NCI-H2196 treated with DMSO at 0.1 percent for 48 hours (cell line): ENCODE results near the gene SLC39A9.
"Not testable (repeated sequence)": the region's sequence is repeated elsewhere in the genome, so short reads cannot be mapped to it uniquely, and the experiment has no call there.

ENCODE experiments used
- DNase-seq: peaks from one replicate; lab custom pipeline; 2025; ENCODE audit not compliant: unreplicated experiment; lab: John Stamatoyannopoulos, UW

The SLC39A9 gene

DNA sequence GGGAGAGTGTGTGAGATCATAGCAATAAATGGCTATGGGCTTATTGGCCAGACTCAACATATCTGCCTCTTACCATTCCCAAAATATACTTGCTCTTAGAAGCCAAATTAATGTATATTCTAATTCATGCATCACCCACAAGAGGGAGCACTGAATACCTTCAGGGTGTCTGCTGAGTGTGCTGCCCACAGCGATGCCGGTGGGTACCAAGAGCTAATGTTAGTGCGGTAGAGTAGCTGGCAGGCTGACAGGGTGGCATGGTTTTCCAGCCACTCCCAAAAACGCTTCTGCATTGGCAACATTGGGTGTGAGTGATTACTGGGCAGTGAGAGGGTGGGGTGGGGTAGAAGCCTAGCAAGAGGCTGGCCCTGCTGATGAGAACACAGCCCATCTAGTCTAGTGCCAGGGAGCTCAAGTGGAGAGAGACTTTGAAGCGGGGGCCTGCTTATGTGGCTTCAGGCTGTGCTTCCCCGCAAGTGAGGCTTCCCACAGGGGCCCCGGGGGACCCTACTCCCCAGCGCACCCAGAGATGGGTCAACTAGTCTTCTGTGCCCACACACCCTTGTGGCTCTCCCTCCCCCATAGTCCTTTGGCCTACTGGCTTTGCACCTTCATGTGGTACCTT is 76.8 kb downstream of the SLC39A9 start:
- no peak for DNase-seq

DNA sequence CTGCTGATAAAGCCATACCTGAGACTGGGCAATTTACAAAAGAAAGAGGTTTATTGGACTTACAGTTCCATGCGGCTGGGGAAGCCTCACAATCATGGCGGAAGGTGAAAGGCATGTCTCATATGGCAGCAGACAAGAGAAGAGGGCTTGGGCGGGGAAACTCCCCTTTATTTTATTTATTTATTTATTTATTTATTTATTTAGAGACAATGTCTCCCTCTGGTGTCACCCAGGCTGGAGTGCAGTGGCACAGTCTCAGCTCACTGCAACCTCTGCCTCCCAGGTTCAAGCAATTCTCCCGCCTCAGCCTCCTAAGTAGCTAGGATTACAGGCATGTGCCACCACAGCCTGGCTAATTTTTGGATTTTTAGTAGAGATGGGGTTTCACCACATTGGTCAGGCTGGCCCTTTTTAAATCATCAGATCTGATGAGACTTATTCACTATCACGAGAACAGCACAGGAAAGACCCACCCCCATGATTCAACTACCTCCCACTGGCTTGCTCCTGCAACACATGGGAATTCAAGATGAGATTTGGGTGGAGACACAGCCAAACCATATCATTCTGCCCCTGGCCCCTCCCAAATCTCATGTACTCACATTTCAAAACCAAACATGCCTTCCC is 78.4 kb downstream of the SLC39A9 start:
- DNase-seq, result not testable (repeated sequence)

DNA sequence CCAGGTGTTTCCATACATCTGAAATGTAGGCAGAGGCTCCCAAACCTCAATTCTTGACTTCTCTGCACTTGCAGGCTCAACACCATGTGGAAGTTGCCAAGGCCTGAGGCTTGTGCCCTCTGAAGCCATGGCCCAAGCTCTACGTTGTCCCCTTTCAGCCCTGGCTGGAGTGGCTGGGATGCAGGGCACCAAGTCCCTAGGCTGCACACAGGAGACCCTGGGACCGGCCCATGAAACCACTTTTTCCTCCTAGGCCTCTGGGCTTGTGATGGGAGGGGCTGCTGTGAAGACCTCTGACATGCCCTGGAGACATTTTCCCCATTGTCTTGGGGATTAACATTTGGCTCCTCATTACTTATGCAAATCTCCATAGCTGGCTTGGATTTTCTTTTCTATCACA is 79.6 kb downstream of the SLC39A9 start:
- not testable (repeated sequence) for DNase-seq

DNA sequence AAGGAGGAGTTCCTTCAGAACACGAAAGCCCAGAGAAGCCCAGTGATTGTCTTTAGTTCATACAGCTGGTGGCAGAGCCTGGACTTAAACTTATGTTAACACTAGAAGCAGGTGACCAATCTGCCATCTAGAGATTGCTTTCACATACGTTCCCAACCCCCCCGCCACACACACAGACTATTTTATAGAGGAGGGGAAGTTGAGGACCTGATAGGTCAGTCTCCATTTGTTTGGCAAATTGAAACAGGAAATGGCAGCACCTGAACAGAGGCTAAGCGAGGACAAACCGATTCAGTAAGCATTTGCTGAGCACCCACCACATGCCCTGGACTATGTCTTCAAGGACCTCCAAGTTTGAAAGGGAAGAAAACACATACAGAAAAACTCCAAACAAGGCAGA is 81.2 kb downstream of the SLC39A9 start:
- no peak for DNase-seq

DNA sequence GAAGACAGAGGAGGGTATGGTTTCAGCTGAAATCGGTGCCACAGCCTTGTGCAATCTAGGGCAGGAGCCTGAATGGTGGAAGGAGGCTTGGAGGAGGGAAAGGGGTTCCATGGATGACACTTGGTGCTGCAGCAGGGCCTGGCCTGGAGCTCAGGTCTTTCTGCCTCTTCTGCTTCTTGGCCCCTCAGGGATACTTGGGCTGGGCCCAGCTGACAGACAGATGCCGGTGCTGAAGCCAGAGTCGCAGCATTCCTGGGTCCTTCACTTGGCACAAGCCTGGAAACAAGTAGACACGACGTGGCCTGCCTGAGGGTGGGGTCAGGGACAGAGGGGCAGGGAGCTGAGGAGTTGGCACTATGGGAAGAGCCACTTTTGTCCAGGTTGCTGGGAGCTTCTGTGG is 81.6 kb downstream of the SLC39A9 start:
- DNase-seq, result no peak

DNA sequence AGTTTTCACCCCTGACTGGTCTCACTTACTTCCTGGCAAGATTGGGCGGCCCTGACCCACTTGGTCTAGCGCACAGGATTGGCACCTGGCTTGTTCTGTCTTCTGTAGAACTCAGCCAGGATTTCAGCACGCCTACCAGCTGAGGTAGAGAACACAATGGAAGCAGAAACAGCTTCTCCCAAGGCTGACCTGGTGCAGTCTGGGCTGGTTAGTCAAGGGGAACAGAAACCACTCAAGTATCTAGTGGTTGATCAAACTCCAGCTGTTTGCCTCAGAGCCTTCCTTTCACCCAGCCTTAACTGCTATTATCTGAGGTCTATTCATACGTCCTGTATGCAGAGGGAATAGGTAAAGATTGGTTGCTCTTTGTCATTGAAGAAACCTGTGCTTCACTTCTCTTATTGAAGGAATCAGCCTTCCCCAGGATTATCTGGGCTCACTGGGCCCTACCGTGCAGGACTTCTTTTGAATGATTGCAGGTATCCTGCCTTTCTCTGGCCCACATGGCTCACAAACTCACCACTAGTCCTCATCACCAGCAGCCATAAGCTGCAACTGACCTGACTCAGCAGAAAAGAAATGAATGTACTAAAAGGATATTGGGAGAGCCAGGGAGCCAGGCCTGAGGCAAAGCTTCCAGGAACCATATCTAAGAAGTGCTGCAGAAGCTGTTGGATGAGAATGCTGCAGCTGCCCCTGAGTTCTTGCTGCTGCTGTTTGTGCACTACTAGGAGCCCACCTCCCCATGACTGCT is 83.5 kb downstream of the SLC39A9 start:
- DNase-seq, result no peak

DNA sequence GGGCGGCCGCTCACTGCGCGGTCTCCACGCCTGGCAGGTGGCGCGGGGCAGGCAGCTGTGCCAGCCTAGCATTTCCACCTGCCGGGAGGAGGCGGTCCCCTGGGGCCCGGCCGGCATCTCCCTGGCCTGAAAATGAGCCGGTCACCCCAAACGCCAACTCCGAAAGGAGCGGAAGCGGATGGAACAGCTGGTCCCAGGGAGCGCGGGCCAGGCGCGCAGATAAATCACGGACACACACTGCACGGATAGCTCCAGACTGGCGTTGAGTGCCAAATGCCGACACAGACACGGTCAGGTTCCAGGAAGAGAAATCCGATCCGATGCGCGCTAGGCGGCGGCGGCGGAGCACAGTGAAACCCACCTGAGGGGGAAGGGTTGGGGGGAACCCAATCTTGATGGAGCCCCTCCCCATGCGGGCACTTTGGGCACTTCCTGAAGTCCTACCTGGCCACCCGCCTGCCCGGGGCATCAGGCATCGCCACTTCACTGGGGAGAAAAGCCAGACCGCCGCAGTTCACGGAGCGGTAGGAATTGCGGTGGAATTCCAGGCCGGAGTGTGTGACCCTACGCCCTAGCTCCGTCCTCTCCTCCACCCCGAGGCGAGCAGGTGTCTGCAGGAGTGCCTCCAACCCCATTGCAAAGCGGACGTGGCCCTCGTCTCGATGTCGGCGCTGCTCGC is 85.4 kb downstream of the SLC39A9 start:
- DNase-seq, result peak; percentile 26

DNA sequence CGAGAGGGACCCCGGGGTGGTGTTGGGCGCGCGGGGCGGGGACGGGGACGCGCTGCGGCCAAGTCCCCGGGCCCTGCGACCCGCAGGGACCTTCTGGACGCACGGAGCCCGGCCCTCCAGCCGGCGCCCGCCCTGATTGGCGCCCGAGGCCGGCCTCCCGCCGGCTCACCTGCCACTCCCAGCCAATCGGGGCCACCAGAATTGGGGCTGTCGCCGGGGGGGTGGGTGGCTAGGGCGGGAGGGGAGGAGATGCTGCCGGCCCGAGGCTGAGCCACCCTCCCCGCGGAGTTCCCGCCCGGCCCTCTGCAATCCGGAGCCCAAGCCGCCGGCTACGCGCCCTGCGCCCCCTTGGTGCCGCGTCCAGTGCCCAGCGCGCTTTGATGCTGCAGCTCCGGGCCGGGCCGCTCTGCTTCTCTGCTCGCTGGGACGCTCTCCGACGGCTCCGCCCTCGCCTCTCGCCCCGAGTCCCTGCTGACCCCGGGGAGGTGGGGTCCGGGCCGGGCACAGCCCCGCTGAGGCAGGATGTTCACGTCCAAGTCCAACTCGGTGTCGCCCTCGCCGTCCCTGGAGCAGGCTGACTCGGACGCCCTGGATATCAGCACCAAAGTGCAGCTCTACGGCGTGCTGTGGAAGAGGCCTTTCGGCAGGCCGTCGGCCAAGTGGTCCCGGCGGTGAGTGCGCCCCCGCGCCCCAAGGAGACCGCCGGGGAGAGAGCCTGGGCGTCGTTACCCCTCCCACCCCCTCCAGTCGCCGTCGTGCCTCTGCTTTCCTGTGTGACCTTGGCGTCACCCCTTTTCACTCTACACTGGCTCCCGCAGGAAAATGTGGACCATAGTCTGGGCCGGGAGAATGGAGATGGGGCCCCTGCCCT is 86.2 kb downstream of the SLC39A9 start, which contains the start of gene PLEKHD1:
Gene PLEKHD1 (plus strand): TSS at position 285 of the 871 bp plus-strand sequence. CDS start 238 bp downstream, at position 523.
- peak; percentile 52 for DNase-seq

DNA sequence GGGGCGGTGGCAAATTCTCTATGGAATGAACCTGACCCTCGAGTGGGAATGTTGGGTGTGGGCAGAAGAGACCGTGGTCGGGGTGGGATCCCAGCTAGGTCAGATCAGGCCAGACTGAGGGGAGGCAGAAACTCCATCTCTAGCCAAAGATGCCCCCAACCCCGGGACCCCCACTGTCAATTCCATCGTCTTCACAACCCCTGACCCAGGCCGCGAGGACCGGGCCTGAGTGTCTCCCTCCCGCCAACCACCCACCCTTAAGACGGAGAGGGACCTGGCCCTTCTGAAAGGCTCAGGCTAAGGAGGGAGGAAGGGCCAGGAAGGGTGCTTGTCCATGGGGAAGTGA is 86.8 kb downstream of the SLC39A9 start:
- no peak for DNase-seq

DNA sequence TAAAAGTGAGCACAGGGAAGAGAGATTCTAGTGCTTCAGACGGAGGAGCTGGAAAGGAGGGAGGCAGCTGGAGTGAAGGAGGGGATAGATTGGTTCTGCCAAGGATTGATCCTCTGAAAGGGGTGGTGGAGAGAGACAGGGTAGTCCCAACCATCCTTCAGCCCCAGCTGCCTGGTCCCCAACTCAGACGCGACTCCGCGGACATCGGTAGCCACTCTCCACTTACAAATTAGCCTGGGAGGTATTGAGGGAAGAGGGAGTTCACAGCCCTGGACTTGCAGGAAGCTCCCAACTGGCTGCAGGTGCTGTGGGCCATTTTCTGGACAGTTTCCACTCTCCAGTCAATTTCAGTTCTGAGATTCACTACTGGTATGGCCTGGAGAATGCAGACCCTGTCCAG is 87.2 kb downstream of the SLC39A9 start:
- no peak for DNase-seq

DNA sequence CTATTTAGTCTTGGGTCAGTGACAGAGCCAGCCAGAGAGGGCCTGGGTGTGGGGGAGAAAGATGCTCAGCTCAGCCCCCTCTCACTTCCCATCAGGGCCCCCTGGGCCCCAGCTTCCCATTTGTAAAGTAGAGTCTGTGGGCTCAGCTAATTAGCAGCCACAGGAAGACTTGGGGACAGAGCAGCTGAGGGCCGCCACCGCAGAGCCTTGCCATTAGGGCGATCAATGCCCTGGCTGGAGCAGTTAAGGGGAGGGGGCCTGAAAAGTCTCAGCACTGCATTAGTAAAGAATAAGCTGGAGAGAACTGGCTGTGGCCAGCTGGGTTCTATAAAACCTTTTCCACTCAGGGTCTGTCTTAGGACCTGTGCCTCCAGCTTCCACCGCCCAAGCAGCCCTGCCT is 88.7 kb downstream of the SLC39A9 start:
- no peak for DNase-seq

DNA sequence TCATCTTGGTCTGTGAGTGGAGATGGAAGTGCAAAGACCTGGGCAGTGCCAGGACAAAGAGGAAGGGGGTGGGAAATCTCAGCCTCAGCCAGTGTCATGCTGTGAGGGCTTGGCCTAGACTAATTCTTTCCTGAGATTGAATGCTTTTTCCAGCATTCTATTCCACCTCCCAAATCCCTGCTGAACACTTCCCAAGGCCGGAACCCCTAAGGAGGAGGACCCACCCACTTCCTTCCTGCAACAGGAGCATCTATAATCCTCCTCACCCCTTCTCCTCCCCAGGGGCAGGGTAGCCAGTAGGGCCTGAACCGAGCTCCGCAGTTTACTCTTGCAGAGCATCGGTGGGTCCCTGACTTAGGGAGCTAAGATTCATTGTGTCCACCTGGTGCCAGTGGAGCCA is 89.3 kb downstream of the SLC39A9 start:
- DNase-seq, result no peak

DNA sequence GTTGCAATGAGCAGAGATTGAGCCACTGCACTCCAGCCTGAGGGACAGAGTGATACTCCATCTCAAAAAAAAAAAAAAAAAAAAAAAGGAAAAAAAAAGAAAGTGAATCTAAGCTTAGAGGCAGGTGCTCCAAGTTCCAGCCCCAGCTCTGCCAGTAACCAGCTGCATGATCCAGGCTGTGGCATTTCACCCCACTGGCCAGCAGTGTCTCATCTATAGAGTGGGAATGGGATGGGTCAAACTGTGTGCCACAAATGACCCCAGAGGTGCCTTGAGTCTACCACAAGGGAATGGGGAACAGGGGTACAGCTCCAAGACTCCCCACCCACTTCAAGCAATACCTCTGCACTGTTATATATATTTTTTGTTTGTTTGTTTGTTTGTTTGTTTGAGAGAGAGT is 91.0 kb downstream of the SLC39A9 start:
- no peak for DNase-seq

DNA sequence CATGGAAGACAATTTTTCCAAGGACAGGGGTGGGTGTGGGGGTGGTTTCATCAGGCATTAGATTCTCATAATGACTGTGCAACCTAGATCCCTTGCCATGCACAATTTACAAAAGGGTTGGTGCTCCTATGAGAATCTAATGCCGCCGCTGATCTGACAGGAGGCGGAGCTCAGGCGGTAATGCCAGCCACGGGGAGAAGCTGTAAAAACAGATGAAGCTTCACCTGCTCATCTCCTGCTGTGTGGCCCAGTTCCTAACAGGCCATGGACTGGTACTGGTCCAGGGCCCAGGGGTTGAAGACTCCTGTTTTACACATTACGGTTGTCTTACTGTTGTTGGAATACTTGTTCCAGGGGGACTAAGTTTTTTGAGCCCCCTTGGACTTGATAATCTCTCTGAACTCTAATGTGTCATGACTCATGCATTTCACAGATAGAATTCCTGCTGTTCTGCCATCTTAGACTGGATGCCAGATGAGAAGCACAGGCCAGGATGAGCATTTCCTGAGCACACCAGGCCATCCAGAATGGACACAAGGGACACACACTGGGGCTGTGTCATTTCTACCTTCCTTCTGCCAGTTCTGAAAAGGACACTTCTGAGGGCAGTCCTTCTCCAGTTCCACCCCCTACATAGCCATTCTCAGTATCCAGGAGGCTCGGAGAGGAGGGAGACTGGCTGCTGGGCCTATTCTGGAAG is 91.9 kb downstream of the SLC39A9 start:
- no peak for DNase-seq

DNA sequence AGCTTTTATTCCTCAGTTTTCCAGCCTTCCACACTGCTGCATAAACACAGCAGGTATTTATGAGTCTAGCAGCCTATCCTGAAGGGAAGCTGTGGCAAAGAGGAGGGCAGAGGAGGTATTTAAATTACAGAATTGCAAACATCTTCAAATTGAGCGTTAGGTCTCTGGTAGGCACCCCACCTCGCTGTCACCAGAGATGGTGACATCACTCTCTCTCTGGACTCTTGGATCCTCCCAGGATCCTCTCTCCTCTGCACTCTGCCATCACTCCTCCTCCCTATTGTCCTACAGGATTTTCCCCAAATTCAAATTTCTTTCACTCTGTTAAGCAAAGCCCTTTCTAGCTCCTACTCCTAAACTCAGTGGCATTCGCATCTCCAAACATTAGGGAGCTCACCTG is 92.7 kb downstream of the SLC39A9 start:
- DNase-seq, result no peak

DNA sequence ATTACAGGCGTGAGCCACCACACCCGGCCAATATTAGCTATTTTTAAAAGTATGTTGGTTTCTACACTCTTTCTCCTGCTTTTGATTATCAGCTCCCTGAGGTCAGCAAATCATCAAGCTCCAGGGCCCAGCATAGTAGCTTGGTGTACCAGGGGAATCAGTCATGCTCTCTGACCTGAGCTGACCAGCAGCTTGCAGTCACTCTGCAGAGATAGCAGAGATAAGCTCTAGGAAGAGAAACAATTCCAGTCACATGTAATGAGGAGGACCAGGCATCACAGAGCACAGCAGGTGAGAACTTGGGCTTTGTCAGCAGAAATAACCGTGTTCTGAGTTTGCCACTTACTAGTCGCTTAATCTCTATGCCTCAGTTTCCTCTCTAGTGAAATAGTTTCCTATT is 94.5 kb downstream of the SLC39A9 start:
- no peak for DNase-seq

DNA sequence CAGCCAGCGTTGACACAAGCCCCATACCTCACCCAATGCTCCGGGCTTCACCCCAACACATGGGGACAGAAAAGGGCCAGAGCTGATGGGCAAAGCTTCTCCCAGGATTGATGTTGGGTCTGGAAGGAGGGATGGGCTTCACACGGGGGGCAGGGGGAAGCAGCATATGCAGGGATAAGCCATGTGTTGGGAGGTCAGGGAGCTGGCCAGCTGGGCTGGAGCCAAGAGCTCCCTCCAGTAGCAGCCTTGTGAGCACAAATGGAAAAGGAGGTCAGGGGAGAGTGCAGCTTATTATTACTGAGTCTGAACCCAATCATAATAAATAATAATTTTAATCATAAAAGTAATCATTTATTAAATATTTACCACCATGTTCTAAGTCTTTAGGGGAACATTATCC is 95.3 kb downstream of the SLC39A9 start:
- no peak for DNase-seq

DNA sequence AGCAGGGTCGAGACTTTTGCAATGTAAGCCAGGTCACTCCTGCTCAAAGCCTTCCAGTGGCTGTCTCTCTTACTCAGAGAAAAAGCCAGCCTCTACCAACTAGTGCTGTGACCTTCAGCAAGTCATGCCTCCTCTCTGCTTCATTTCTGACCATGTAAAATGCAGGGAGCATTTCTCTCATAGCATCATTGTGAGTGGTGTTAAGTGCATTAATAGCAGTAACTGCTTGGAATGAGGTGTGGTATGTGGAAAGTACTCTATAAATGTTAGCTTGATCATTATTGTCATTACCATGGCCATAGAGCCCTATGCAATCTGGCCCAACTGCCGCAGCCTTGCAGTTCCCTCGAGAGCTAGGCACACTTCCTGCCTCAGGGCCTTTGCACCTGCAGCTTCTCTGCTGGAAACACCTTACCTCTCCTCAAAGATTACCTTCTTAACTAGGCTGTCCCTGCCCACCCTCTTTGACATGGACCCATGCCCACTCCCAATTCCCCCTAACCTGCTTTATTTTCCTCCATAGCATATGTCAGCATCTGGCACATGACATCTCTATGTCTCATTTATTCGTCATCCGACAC is 96.9 kb downstream of the SLC39A9 start:
- DNase-seq, result no peak

DNA sequence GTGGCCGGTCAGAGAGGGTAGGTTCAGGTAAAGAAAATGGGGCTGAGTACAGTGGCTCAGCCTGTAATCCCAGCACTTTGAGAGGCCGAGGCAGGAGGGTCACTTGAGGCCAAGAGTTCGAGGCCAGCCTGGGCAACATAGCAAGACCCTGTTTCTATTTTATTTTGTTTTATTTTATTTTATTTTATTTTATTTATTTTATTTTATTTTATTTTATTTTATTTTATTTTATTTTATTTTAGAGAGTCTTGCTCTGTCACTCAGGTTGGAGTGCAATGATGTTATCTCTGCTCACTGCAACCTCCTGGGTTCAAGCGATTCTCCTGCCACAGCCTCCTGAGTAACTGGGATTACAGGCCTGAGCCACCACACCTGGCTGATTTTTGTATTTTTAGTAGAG is 99.4 kb downstream of the SLC39A9 start:
- not testable (repeated sequence) for DNase-seq

DNA sequence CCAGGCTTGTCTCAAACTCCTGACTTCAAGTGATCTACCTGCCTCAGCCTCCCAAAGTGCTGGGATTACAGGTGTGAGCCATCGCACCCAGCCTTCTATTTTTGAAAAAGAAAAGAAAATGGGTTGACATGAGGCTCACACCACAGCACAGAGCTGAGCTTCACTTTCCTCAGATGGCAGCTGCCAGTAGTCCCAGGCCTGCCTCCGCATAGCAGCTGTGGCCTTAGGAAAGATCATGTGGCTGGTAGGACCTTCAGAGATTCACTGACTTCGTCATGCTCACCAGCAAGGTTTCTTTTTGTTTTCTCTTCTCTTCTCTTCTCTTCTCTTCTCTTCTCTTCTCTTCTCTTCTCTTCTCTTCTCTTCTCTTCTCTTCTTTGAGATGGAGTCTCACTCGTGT is 99.8 kb downstream of the SLC39A9 start:
- not testable (repeated sequence) for DNase-seq
